Measurements from ENCODE around the gene HIC2.
"Not testable (repeated sequence)": the region's sequence is repeated elsewhere in the genome, so short reads cannot be mapped to it uniquely, and the experiment has no call there.

The HIC2 gene

GRCh38 chr22:21417227-21417746 lies at the start of gene HIC2:
HIC2 (plus strand) TSS chr22:21417371; CDS start chr22:21442832, 25,461 bp downstream.
- DNase-seq (ENCODE audit: low read depth, low spot score) = not testable (repeated sequence)

GRCh38 chr22:21368603-21369310 lies 48.4 kb upstream of the HIC2 start:
- not testable (repeated sequence) for DNase-seq (ENCODE audit: low read depth, low spot score)

- DNase-seq (ENCODE audit: low read depth, low spot score) = not testable (repeated sequence)
Observed at GRCh38 chr22:21375880-21376279, 41.3 kb upstream of the HIC2 start.

- DNase-seq (ENCODE audit: low read depth, low spot score) = not testable (repeated sequence)
Observed at GRCh38 chr22:21383701-21384467, 33.3 kb upstream of the HIC2 start, which contains the start of gene RIMBP3B. RIMBP3B (plus strand) TSS chr22:21383751; CDS start chr22:21383859, 108 bp downstream.

GRCh38 chr22:21384468-21385357 lies 32.5 kb upstream of the HIC2 start:
- not testable (repeated sequence) for DNase-seq (ENCODE audit: low read depth, low spot score)

GRCh38 chr22:21389480-21389879 lies 27.7 kb upstream of the HIC2 start:
- DNase-seq (ENCODE audit: low read depth, low spot score) = not testable (repeated sequence)

- not testable (repeated sequence) for DNase-seq (ENCODE audit: low read depth, low spot score)
Observed at GRCh38 chr22:21390013-21390412, 27.2 kb upstream of the HIC2 start.

- not testable (repeated sequence) for DNase-seq (ENCODE audit: low read depth, low spot score)
Observed at GRCh38 chr22:21394613-21395012, 22.6 kb upstream of the HIC2 start.

- not testable (repeated sequence) for DNase-seq (ENCODE audit: low read depth, low spot score)
Observed at GRCh38 chr22:21401197-21401969, 15.8 kb upstream of the HIC2 start.

GRCh38 chr22:21402763-21403314 lies 14.3 kb upstream of the HIC2 start:
- DNase-seq (ENCODE audit: low read depth, low spot score) = not testable (repeated sequence)

- DNase-seq (ENCODE audit: low read depth, low spot score) = not testable (repeated sequence)
Observed at GRCh38 chr22:21407139-21407538, 10.0 kb upstream of the HIC2 start.

GRCh38 chr22:21407792-21408191 lies 9.4 kb upstream of the HIC2 start:
- DNase-seq (ENCODE audit: low read depth, low spot score) = not testable (repeated sequence)

GRCh38 chr22:21416375-21416774 lies 796 bp upstream of the HIC2 start:
- DNase-seq (ENCODE audit: low read depth, low spot score) = not testable (repeated sequence)

GRCh38 chr22:21417853-21418252 lies 682 bp downstream of the HIC2 start:
- not testable (repeated sequence) for DNase-seq (ENCODE audit: low read depth, low spot score)

- DNase-seq (ENCODE audit: low read depth, low spot score) = not testable (repeated sequence)
Observed at GRCh38 chr22:21418974-21419638, 1.9 kb downstream of the HIC2 start.

- not testable (repeated sequence) for DNase-seq (ENCODE audit: low read depth, low spot score)
Observed at GRCh38 chr22:21420180-21420763, 3.1 kb downstream of the HIC2 start.

GRCh38 chr22:21424084-21424709 lies 7.0 kb downstream of the HIC2 start:
- DNase-seq (ENCODE audit: low read depth, low spot score) = not testable (repeated sequence)

GRCh38 chr22:21434378-21435233 lies 17.4 kb downstream of the HIC2 start:
- DNase-seq (ENCODE audit: low read depth, low spot score) = not testable (repeated sequence)

All from iPS DF 19.7 (cell line).